ENCODE measurements around the gene GPR63.

GRCh38 chr6:96761794-96762193 lies 75.5 kb downstream of the GPR63 start:
- TF ChIP-seq CTCF (IDR thresholded peaks at IDR 0.05): no peak
- TF ChIP-seq POLR2A (IDR thresholded peaks at IDR 0.05): no peak
